HT-29 (cell line): Measurements from ENCODE around the gene PLBD1. TPM values are rescaled to one million over a fixed set of nuclear protein-coding genes. Genes with fewer than 3 reads are reported as not detected.
A peak's percentile ranks its signal among the peaks of the same experiment; 100 is the strongest.

ENCODE experiments used
- DNase-seq: peaks from one replicate; pipeline ENCODE4 v3.0.0-alpha.2; 2015; ENCODE audit warnings: low spot score
- total RNA-seq: library from RNA; depleted of rRNA; stranded (reverse); fragments of >200 nt; shearing (Covaris generic); gene quantifications from 2 replicates; pipeline ENCODE4 v1.2.3, GENCODE V29; 2014; rRNA removed

Gene PLBD1, protein sequence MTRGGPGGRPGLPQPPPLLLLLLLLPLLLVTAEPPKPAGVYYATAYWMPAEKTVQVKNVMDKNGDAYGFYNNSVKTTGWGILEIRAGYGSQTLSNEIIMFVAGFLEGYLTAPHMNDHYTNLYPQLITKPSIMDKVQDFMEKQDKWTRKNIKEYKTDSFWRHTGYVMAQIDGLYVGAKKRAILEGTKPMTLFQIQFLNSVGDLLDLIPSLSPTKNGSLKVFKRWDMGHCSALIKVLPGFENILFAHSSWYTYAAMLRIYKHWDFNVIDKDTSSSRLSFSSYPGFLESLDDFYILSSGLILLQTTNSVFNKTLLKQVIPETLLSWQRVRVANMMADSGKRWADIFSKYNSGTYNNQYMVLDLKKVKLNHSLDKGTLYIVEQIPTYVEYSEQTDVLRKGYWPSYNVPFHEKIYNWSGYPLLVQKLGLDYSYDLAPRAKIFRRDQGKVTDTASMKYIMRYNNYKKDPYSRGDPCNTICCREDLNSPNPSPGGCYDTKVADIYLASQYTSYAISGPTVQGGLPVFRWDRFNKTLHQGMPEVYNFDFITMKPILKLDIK
- 6.1 and 6.9 TPM in 2 replicates for total RNA-seq

DNA sequence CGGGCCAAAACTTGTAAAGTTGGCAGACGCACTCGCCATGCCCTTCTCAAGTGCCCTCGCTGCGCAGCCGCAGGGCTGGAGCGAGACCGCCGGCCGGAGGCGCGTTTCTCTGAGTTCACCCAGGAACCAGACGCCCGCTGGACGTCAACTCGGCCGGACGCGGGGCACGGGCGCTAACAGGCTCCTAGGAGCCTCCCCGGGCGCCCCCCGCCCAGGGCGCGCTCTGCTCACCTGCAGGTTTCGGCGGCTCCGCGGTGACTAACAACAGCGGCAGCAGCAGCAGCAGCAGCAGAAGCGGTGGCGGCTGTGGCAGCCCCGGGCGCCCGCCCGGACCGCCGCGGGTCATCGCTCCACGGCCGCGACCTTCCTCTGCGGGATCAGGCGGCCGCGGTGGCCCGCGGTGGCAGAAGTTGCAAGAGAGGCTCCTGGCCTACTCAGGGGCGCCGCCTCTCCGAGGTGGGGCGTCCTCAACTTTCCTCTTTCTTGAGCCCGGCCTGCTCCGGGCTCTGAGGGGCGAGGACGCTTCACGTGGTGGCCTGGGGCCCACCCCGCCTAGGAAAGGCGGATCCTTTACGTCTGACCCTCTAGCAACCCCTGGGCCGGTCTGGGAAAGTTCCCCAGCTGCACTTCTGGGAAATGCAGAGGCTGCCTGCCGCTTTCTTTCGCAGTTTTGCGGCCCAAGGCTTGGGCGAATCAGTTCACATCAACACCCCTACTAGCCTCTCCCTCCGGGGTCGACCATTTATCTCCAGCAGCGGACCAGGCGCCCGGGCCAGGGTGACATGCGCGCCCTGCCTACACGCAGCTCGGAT lies at the start of gene PLBD1:
Gene PLBD1, minus strand, starts transcription at position 533 of the 812 bp plus-strand sequence. Its CDS starts 187 bp downstream, at position 346.
- peak; percentile 29 for DNase-seq

DNA sequence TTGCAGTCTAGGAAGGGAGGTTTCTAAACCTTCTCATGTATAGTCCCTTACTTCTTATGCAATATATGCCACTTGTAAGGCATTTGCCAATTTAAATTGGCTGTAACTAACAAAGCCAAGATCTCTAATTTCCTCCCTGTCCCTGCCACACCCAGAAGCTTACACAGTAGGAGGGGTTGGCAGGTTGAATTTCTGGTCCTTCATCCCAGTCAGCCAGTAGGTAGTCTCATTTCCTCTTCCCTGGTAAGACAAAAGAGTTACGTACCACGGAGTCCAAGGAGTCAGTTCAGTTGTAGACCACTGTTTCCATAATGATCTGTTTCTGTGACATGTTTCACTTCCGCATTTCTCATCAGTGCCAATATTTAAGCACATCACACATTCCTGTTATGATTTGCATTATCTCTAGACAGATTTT lies 47.0 kb upstream of the PLBD1 start:
- DNase-seq, result no peak

DNA sequence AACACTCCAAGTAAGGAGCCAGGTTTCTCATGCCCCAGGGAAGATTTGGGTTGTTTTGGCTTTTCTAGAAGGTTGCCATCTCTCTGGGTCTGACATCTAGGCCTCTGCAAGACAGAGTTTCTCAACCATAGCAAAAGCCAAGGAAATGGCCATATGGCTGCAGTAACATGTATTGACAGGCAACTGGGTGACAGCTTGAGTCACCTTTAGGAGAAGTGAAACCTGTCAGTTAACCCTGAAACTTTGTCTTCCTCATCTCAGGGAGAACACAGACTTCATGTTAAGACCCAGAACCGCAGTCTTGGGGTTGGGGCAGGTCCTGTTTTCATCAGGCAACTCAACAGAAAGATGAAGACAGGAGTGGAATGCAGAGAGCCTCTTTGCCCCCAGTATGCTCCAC lies 46.0 kb upstream of the PLBD1 start:
- no peak for DNase-seq

DNA sequence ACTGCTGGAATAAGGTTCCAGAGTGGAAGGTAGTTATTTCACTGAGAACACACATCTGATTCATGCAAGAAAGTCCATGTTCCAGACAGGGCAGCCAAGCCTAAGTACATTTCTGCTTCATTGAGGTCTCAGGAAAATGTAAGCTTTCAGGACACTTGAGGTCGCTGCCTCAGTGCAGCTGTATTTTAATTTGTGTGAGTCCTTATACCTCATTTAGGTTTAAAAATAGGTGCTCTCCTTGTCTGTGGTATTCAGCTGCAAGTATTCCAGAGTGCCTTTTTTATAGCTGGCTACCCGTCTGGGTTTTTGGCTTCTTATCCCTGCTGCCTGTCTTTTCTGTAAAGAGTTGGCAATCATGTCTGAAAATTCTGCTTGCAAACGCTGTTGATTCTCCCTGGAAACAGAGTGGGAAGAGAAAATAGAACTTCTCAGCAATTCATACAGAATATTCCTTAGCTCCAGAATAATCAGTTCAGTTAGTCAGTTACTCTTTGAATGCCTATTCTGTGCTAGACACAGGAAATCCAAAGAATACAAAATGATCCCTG lies 45.3 kb upstream of the PLBD1 start:
- no peak for DNase-seq

DNA sequence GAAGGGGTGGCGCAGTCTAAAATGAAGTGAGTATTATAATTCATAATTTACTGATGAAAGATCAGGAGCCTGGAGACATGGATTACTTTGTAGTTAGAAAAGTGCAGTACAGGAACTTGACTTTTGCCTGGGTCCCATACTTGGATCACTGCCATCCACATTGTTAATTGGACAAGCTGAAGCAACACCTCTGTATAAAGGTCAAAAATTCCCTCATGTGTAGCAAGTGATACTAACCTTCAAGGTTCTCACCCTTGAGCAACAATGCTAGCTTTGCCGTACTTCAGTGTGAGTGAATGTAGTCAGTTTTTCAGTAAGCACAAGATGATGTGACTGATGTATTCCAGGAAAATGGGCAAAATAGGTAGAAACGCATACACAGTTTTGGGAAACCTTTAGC lies 44.6 kb upstream of the PLBD1 start:
- no peak for DNase-seq

DNA sequence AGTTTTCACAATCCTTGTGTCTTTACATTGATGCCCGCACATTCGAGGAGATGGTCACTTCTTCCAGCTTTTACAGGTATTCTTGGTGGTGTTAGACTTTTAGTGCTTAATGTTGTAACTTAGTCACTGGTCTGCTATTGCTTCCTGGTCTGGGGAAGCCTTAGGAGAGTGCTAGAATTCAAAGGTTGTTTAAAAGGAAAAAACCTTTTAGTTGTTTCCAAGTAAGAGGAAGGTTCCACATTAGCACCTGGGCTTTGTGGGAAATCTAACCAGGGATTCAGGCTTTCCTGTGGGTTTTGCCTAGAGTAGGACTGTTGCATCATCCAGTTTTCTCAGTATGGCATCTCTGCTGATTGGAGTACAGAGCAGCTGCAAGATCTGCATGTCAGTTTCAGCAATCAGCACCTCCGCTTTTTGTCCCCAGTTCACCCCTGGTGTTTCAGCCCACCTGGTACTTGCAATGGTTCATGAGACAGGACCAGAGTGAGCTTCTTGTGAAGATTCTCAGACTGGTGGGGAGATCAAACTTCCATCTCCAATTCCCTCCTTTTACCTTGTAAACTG lies 44.0 kb upstream of the PLBD1 start:
- DNase-seq, result peak; percentile 21

DNA sequence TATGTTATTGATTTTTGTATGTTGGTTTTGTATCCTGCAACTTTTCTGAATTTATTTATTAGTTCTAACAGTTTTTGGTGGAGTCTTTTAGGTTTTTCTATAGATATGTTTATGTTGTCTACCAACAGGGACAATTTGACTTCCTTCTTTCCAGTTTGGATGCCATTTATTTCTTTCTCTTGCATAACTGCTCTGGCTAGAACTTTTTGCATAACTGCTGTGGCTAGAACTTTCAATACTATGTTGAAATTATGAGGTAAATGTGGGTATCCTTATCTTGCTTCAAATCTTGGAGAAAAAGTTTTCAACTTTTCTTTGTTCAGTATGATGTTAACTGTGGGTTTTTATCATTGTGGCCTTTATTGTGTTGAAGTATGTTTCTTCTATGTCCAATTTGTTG lies 39.9 kb upstream of the PLBD1 start:
- no peak for DNase-seq

DNA sequence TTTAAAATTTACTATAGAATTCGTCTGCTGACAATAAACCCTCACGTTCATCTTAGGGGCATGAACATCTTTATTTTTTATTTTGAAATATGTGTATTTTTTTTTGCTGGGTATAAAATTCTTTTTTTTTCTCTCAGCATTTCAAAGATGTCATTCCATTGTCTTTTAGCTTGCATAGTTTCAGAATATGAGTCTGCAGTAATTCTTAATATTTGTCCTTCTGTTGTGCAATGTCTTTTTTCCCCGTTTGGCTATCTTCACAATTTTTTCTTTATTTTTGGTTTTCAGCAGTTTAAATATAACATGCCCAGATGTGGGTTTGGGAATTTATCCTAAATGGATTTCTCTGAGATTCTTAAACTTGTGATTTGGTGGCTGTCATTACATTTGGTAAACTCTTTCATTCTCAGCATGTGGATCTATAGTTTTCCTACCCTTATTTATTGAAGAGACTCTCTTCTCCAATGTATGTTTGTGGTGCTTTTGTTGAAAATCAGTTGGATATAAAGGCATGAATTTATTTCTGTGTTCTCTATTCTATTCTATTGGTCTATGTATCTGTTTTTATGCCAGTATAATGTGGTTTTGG lies 37.8 kb upstream of the PLBD1 start:
- peak; percentile 4 for DNase-seq

DNA sequence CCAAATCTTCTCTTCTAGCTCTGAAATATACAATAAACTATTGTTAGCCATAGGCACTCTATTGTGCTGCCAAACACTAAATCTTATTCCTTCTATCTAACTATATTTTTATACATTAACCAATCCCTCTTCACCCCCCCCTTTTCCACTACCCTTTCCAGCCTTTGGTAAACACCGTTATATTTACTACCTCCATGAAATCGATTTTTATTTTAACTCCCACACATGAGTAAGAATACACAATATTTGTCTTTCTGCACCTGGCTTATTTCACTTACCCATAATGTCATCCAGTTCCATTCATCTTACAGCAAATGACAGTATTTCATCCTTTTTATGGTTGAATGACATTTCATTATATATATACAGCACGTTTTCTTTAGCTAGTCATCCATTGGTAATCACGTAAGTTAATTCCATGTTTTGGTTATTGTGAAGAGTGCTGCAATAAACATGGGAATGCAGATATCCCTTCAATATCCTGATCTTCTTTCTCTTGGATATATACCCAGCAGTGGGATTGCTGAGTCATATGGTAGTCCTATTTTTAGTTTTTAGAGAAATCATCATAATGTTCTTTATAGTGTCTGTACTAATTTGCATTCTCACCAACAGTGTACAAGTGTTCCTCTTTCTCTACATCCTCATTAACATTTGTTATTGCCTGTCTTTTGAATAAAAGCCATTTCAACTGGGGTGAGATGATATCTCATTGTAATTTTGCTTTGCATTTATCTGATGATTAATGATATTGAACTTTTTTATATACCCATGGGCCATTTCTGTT lies 34.2 kb upstream of the PLBD1 start:
- peak; percentile 63 for DNase-seq

DNA sequence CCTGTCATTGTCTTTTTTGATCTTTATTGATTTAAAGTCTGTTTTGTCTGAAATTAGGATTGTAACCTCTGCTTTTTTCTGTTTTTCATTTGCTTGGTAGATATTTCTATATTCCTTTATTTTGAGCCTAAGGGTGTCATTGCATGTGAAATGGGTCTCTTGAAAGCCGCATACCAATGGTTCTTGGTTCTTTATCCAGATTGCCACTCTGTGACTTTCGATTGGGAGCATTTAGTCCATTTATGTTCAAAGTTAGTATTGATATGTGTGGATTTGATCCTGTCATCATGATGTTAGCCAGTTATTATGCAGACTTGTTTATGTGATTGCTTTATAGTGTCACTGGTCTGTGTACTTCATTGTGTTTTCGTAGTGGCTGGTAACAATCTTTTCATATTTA lies 29.8 kb upstream of the PLBD1 start:
- no peak for DNase-seq

DNA sequence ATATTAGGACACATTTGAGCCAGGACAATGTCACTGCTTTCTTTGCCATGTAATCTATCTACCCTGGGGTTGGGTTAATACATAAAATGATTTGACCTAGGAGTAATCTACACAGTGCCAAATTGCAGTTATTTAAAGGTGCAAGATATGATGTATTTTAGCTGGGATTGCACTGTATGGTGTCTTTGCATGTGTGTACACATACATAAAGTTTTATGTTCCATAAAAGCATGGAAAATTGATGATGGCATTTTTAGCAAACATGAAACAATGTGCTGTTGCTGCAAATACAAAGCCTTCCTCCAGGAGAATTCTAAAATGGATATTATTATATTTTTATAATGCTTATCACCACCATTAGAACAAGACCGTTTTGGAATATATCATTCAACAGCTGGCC lies 24.0 kb upstream of the PLBD1 start:
- no peak for DNase-seq

DNA sequence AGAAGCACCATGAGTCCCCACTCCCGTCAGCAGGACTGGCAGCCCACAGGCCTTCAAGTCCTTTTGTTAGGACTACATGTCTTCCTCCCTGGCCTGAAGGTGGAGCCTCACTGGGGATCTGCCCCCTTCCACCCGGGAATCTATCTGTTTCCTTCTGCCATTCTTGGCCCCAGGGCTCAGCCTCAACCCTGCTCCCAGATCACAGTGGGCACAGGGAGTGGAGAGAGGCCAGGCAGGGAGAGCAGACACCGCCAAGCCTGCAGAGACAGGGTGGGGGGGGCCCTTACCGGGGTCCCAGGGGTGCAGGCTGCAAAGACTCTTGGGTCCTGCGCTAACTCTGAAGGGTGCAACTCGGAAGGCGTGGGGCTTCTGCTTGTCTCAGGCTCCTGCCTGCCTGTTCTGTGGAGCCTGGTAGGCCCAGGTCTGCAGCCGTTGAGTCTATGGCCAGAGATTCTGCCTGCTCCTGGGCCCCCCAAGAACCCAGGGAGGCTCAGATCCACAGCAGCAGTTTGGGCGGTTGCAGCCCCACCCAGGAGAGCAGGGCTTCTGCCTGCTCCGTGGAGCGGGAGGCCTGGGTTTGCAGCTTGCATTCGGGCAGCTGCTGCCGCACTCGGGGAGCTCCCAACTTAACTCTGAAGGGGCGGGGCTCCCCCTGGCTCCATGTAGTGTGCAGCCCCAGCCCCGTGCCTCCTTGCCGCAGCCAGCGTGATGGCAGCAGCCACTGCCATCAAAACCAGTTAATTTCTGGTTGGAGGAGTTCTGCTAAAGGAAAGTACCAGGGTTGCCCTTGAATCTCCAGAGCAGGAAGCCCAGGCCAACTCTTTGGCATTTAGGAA lies 21.7 kb upstream of the PLBD1 start:
- no peak for DNase-seq

DNA sequence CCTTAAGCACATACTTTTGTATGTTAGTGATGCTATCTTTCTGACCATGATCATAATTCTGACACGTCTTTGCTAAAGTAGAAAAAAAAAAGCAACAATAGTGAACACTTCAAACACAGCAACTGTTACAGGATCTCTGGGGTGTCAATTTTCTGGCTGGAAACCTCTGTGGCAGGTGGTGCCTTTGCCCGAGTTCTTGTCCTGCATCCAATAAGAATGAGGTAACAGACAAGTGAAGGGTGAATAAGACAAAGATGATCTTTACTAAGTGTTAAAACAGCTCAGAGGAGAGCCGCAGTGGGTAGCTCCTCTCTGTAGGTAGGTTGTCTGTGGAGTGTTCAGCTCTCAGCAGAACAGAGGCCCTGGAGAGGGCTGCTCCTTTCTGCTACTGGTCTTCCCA lies 20.9 kb upstream of the PLBD1 start:
- no peak for DNase-seq

DNA sequence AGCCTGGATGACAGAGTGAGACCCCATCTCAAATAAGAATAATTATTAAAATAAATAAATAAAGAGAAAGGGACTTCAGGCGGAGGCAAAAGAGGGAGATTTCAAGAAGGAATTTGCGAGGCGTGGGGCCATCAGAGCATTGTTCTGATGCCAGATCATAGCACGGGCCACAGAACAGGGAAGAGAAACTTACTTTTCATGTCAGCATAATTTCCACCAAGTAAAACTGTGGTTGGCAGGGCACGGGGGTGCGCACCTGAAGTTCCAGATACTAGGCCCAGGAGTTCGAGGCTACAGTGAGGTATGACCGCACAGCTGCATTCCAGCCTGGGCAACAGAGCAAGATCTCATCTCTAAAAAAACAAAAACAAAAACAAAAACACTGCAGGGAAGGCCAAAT lies 11.0 kb upstream of the PLBD1 start:
- DNase-seq, result no peak

DNA sequence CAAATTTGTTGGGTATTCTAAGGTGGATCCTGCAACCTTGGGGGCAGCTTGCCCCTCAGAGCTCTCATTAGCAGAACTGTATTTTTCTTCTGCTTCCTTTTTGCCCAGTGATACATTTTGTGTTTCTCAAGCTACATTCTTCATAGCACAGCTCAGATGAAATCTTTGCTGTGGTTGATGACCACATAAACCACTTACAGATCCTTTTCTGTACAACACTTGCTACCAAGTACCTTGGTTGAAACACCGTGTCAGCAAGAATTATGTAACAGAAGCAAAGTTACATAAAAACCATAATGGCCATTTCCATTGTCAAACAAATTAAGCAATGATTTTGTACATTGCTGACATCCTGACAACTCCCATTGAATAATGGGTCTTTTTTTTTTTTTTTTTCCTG lies 9.7 kb upstream of the PLBD1 start:
- DNase-seq, result no peak

DNA sequence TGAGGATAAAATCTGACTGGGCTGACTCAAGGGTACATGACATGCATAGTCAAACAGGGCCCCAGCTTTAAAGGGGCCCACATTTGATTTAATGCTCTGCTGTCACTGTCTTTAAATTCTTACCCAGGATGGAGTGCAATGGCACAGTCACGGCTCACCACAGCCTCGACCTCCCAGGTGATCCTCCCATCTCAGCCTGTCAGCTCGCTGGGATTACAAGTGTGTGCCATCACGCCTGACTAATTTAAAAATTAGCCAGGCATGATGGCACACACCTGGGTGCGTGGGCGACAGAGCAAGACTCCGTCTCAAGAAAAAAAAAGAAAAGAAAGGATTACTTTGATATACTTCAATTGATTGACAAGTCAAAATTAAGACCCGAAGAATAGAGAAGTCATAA lies 9.2 kb upstream of the PLBD1 start:
- DNase-seq, result no peak

DNA sequence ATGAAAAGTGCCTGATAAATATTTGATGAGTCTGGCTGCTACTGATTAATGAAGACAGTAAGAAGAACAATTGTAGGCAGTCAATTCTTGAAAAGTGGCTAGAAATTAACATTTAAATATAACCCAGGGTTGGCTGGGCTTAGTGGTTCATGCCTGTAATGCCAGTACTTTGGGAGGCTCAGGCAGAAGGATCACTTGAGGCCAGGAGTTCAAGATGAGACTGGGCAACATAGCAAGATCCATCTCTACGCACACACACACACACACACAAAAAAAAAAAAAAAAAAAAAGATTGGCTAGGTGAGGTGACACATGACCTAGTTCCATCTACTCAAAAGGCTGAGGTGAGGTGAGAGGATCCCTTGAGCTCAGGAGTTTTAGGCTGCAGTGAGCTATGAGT lies 7.9 kb upstream of the PLBD1 start:
- no peak for DNase-seq

DNA sequence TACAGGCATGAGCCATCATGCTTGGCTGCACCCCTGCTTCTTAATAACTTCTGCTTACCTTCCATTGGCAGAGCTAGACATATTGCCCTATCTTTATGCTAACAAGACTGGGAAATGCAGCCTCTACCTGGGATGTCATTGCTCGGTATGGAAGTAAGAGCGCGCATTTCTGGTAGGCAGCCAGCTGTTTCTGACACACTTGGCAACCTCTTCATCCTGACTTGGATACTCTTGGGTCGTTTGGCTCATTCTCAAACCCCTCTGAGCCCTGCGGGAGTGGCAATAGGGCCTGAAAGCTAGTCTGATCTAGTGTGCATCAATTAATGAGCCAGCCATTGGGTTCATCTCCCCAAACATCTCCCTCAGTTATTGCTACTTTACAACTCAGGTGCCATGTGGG lies 5.4 kb upstream of the PLBD1 start:
- no peak for DNase-seq

DNA sequence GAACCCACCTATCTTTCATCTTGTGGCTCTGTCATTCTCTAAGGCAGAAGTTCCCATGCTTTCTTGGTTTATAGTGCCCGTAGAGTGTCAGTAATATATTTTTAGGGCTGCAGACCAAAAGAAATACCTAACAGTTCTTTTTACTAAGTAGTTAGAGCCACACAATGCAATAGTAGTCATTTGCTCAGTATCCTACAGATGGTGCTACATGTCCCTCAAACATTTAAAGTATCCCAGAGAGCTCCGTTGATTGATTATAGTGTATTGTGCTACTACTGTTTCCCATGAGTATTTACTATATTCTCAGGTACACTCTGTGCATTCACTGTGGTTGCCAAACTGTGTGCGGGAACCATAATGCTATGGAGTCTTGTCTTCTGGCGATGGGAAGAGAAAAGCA lies 4.7 kb upstream of the PLBD1 start:
- DNase-seq, result peak; percentile 31

DNA sequence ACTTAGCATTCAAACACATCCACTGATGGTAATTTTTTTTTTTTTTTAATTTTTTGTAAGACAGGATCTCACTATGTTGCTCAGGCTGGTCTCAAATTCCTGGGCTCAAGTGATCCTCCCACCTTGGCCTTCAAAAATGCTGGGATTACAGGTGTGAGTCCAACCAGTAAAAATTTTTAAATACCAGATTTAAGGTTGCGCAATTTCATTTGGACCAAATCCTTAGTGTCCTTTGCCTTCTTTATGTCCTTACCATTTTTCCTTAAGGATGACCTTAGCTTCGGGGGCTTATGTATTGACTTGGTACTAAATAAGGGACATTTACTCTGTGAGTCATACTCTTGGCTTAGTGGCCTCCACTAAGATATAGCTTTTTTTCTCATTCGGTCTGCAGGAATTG lies 4.1 kb upstream of the PLBD1 start:
- no peak for DNase-seq
